ENCODE measurements around the gene TANGO2.

The TANGO2 gene

GRCh38 chr22:19992481-19992911 lies 28.4 kb upstream of the TANGO2 start:
- DNase-seq (ENCODE audit: low read depth): no peak
- no peak for TF ChIP-seq CTCF (IDR thresholded peaks at IDR 0.05; ENCODE audit: low read depth, low read length, missing control alignments)
- no peak overlapping the region for H3K4me3 ChIP-seq (ENCODE audit: low read depth, low read length)

- no peak for DNase-seq (ENCODE audit: low read depth)
- no peak for TF ChIP-seq CTCF (IDR thresholded peaks at IDR 0.05; ENCODE audit: low read depth, low read length, missing control alignments)
Measured at GRCh38 chr22:19992921-19993355, 28.0 kb upstream of the TANGO2 start.

GRCh38 chr22:19993926-19994325 lies 27.0 kb upstream of the TANGO2 start:
- TF ChIP-seq CTCF (IDR thresholded peaks at IDR 0.05; ENCODE audit: low read depth, low read length, missing control alignments): no peak
- DNase-seq (ENCODE audit: low read depth): no peak

More at GRCh38 chr22:19992921-19993355, 28.0 kb upstream of the TANGO2 start:
- H3K4me3 ChIP-seq (ENCODE audit: low read depth, low read length): no peak overlapping the region

GRCh38 chr22:19994851-19995610 lies 25.9 kb upstream of the TANGO2 start:
- no peak overlapping the region for H3K4me3 ChIP-seq (ENCODE audit: low read depth, low read length)
- no peak for DNase-seq (ENCODE audit: low read depth)
- no peak for TF ChIP-seq CTCF (IDR thresholded peaks at IDR 0.05; ENCODE audit: low read depth, low read length, missing control alignments)

More at GRCh38 chr22:19993926-19994325, 27.0 kb upstream of the TANGO2 start:
- no peak overlapping the region for H3K4me3 ChIP-seq (ENCODE audit: low read depth, low read length)

- DNase-seq (ENCODE audit: low read depth): no peak
- H3K4me3 ChIP-seq (ENCODE audit: low read depth, low read length): no peak overlapping the region
- no peak for TF ChIP-seq CTCF (IDR thresholded peaks at IDR 0.05; ENCODE audit: low read depth, low read length, missing control alignments)
Measured at GRCh38 chr22:19995611-19996339, 25.1 kb upstream of the TANGO2 start.

GRCh38 chr22:19996694-19997384 lies 24.1 kb upstream of the TANGO2 start:
- TF ChIP-seq CTCF (IDR thresholded peaks at IDR 0.05; ENCODE audit: low read depth, low read length, missing control alignments): no peak
- H3K4me3 ChIP-seq (ENCODE audit: low read depth, low read length): no peak overlapping the region
- DNase-seq (ENCODE audit: low read depth): no peak
